GM21423 (cell line): ENCODE results near the gene STOX1.
"Not testable (repeated sequence)": the region's sequence is repeated elsewhere in the genome, so short reads cannot be mapped to it uniquely, and the experiment has no call there.

Experiments
- ATAC-seq: cut with Tn5 transposase; IDR thresholded peaks from one replicate; pipeline ENCODE4 v1.9.1; 2021; ENCODE audit warnings: mild to moderate bottlenecking, moderate library complexity; ENCODE audit not compliant: unreplicated experiment

The STOX1 gene

GRCh38 chr10:68829521-68829920, 2.2 kb downstream of the STOX1 start:
- no peak for ATAC-seq

- ATAC-seq: no peak
Observed at GRCh38 chr10:68829952-68830351, 2.6 kb downstream of the STOX1 start.

GRCh38 chr10:68831961-68832455, 4.7 kb downstream of the STOX1 start:
- no peak for ATAC-seq

GRCh38 chr10:68832601-68833000, 5.3 kb downstream of the STOX1 start:
- no peak for ATAC-seq

- no peak for ATAC-seq
Observed at GRCh38 chr10:68837626-68838322, 10.4 kb downstream of the STOX1 start.

GRCh38 chr10:68840650-68841049, 13.3 kb downstream of the STOX1 start:
- ATAC-seq: not testable (repeated sequence)

- ATAC-seq: no peak
Observed at GRCh38 chr10:68848281-68848680, 20.9 kb downstream of the STOX1 start.

GRCh38 chr10:68848806-68849205, 21.5 kb downstream of the STOX1 start:
- ATAC-seq: no peak

- ATAC-seq: no peak
Observed at GRCh38 chr10:68856352-68856751, 29.0 kb downstream of the STOX1 start.

GRCh38 chr10:68857005-68857404, 29.7 kb downstream of the STOX1 start:
- ATAC-seq: no peak

- no peak for ATAC-seq
Observed at GRCh38 chr10:68861253-68861652, 33.9 kb downstream of the STOX1 start.

GRCh38 chr10:68864611-68865010, 37.3 kb downstream of the STOX1 start:
- ATAC-seq: no peak

- ATAC-seq: not testable (repeated sequence)
Observed at GRCh38 chr10:68868173-68868572, 40.8 kb downstream of the STOX1 start.

- ATAC-seq: no peak
Observed at GRCh38 chr10:68869623-68870022, 42.3 kb downstream of the STOX1 start.

GRCh38 chr10:68870061-68870460, 42.7 kb downstream of the STOX1 start:
- no peak for ATAC-seq

- ATAC-seq: no peak
Observed at GRCh38 chr10:68870545-68871104, 43.3 kb downstream of the STOX1 start.

- no peak for ATAC-seq
Observed at GRCh38 chr10:68871105-68871711, 43.9 kb downstream of the STOX1 start.

- ATAC-seq: no peak
Observed at GRCh38 chr10:68871731-68872342, 44.5 kb downstream of the STOX1 start.

GRCh38 chr10:68876246-68877138, 49.2 kb downstream of the STOX1 start:
- no peak for ATAC-seq

GRCh38 chr10:68877482-68878110, 50.3 kb downstream of the STOX1 start:
- ATAC-seq: no peak
